ENCODE results near the gene HELB. TPM values are rescaled to one million over a fixed set of nuclear protein-coding genes. Genes with fewer than 3 reads are reported as not detected.

Gene HELB
- total and polyA plus RNA-seq, 2 of the 8 experiments (the other 6 are each of a cell fraction or from before 2014, with no cell fraction given), result 1.8 to 7.6 TPM

DNA sequence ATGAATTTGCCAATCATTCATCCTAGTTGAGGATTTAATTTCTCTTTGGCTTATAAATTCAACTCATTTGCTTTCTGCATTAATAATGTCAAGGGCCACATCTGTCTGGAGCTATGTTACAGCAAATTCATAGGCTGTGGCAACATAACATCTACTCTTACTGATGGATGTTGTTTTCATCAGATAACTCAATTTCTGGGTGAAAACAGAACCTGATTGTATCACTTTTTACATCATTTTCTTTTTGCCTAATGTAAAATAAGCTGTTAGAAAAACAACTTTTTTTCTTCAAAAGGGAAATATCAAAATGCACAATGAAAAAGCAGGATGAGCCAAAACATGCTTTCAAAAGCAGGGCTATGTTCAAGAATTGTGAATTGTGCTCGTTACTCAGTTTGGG, 73.3 kb downstream of the HELB start:
- no peak overlapping the region for H3K56ac ChIP-seq (replicated peaks; ENCODE audit: insufficient read length, low read depth, low read length)
- no peak for FAIRE-seq
- CTCF ChIA-PET (ENCODE audit: partially characterized antibody), result interaction anchor here (1.4 to 2.9 kb wide), 2 partner anchors 14 to 23 kb away, joined by 6 to 15 read pairs; no protein-coding TSS in a partner anchor
- no peak for TF ChIP-seq MAFK (IDR thresholded peaks at IDR 0.05; ENCODE audit: low read depth, low read length)
- no peak for TF ChIP-seq BRCA1 (IDR thresholded peaks at IDR 0.05; ENCODE audit: low read depth, low read length)
- no peak for TF ChIP-seq CREB1 (IDR thresholded peaks at IDR 0.05)
- no peak for TF ChIP-seq HDAC2 (IDR thresholded peaks at IDR 0.05; ENCODE audit: borderline replicate concordance in 1 of 2, low read depth in 2 of 2, low read length in 2 of 2)
- TF ChIP-seq SP1 (IDR thresholded peaks at IDR 0.05; ENCODE audit: low read depth, low read length), result no peak
- TF ChIP-seq, protein P1, sequence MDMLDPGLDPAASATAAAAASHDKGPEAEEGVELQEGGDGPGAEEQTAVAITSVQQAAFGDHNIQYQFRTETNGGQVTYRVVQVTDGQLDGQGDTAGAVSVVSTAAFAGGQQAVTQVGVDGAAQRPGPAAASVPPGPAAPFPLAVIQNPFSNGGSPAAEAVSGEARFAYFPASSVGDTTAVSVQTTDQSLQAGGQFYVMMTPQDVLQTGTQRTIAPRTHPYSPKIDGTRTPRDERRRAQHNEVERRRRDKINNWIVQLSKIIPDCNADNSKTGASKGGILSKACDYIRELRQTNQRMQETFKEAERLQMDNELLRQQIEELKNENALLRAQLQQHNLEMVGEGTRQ (IDR thresholded peaks at IDR 0.05; ENCODE audit: low read length), result no peak
- no peak for TF ChIP-seq ATF2 (IDR thresholded peaks at IDR 0.05; ENCODE audit: low read length)
- TF ChIP-seq YY1 (IDR thresholded peaks at IDR 0.05; ENCODE audit: low read depth, low read length), result no peak
- TF ChIP-seq GABPA (IDR thresholded peaks at IDR 0.05; ENCODE audit: borderline replicate concordance, insufficient read depth, low read length), result no peak
- no peak for TF ChIP-seq KDM1A (IDR thresholded peaks at IDR 0.05; ENCODE audit: borderline replicate concordance, low read length)
- TF ChIP-seq RFX5 (IDR thresholded peaks at IDR 0.05; ENCODE audit: borderline replicate concordance, low read depth, low read length), result no peak
- no peak for TF ChIP-seq SRF (IDR thresholded peaks at IDR 0.05; ENCODE audit: low read depth, low read length)

More for the DNA sequence above, 73.3 kb downstream of the HELB start:
- no peak overlapping the region for H3K14ac ChIP-seq (ENCODE audit: insufficient read length)
- no peak overlapping the region for H2BK5ac ChIP-seq (ENCODE audit: low read depth, low read length)
- H4K91ac ChIP-seq (replicated peaks; ENCODE audit: insufficient read length, low read length), result no peak overlapping the region
- H2BK20ac ChIP-seq (ENCODE audit: low read length), result no peak overlapping the region
- no peak overlapping the region for H2AK5ac ChIP-seq (ENCODE audit: low read depth, low read length)
- H2BK12ac ChIP-seq (ENCODE audit: low read depth, low read length), result no peak overlapping the region
- H3K18ac ChIP-seq (ENCODE audit: extremely low read depth, low read length), result no peak overlapping the region
- no peak overlapping the region for H4K8ac ChIP-seq (ENCODE audit: extremely low read depth, insufficient read depth, low read length)
- no peak for DNase-seq (ENCODE audit: low read depth in 1 of 2, low spot score in 2 of 2)
- H3K23ac ChIP-seq (ENCODE audit: insufficient read length), result no peak overlapping the region
- H3K9ac ChIP-seq (replicated peaks in 1 of 4; ENCODE audit: extremely low read depth in 1 of 4, low read depth in 3 of 4, low read length in 3 of 4), result no peak overlapping the region
- no peak overlapping the region for H2BK15ac ChIP-seq (ENCODE audit: low read length)
- H3K36me3 ChIP-seq (ENCODE audit: control insufficient read depth in 2 of 4, insufficient read depth in 4 of 4, low read length in 3 of 4), result no peaks in the 10 kb centered on the region
- H3K27ac ChIP-seq (ENCODE audit: low read depth, low read length), result no peak overlapping the region
- no peaks in the 10 kb centered on the region for H3K9me3 ChIP-seq (ENCODE audit: insufficient read depth in 2 of 2, low read depth in 1 of 2, low read length in 1 of 2)
- no peaks in the 10 kb centered on the region for H3K23me2 ChIP-seq (ENCODE audit: low read depth, low read length)
- no peak overlapping the region for H3K4me2 ChIP-seq (ENCODE audit: insufficient read depth in 1 of 2, low read depth in 2 of 2, low read length in 2 of 2)
- POLR2A ChIA-PET (ENCODE audit: partially characterized antibody), result no interaction called here
- no peaks in the 10 kb centered on the region for H3K4me1 ChIP-seq (replicated peaks in 1 of 4; ENCODE audit: control insufficient read depth in 3 of 4, insufficient read depth in 4 of 4, low read length in 3 of 4)
- H2BK120ac ChIP-seq (replicated peaks; ENCODE audit: low read depth, low read length), result no peak overlapping the region
- whole genome bisulfite sequencing, 2 experiments (ENCODE audit: extremely low coverage in 1 of 2, insufficient coverage in 1 of 2, insufficient read length in 1 of 2, insufficient replicate concordance in 2 of 2, low coverage in 1 of 2, low lambda C conversion rate in 2 of 2, missing lambda C conversion rate in 1 of 2), result 81% methylated on average over 1 of the region's 1 CpG; no CpG with 5 or more reads in 1 of the 2 experiments
- H3K4ac ChIP-seq (replicated peaks; ENCODE audit: insufficient read length, low read depth, low read length), result no peak overlapping the region
- no peaks in the 10 kb centered on the region for H3K79me2 ChIP-seq (ENCODE audit: control insufficient read depth in 1 of 2, insufficient read depth in 2 of 2, low read length in 2 of 2)
- H3K4me3 ChIP-seq (ENCODE audit: extremely low read depth in 1 of 4, insufficient read depth in 2 of 4, low read depth in 3 of 4, low read length in 4 of 4), result no peak overlapping the region
- no peak overlapping the region for H4K5ac ChIP-seq (ENCODE audit: insufficient read length, low read depth, low read length)
- no peaks in the 10 kb centered on the region for H4K20me1 ChIP-seq (replicated peaks in 1 of 2; ENCODE audit: control insufficient read depth in 1 of 2, insufficient read depth in 2 of 2, low read length in 2 of 2)
- H2AFZ ChIP-seq (ENCODE audit: low read length), result no peak overlapping the region
- no peaks in the 10 kb centered on the region for H3K79me1 ChIP-seq (ENCODE audit: low read depth, low read length)
- H3K27me3 ChIP-seq (replicated peaks in 1 of 4; ENCODE audit: control insufficient read depth in 3 of 4, extremely low read depth in 1 of 4, insufficient read depth in 3 of 4, low read length in 3 of 4), result no peaks in the 10 kb centered on the region
